GM23248 (cell line): Measurements from ENCODE around the gene TMUB1.

ENCODE experiments used
- EZH2 ChIP-seq: fragments of 200-600 bp; sonication (generic); IDR thresholded peaks from 2 replicates; pipeline ENCODE4 v1.6.1; 2018; ENCODE audit warnings: antibody characterized with exemption, mild to moderate bottlenecking; ENCODE audit not compliant: insufficient read depth, poor library complexity, severe bottlenecking
- EZH2phosphoT487 ChIP-seq: fragments of 200-600 bp; sonication (generic); IDR thresholded peaks from 2 replicates; pipeline ENCODE4 v1.6.1; 2018; ENCODE audit warnings: antibody characterized with exemption, moderate library complexity, mild to moderate bottlenecking, low read depth; ENCODE audit not compliant: insufficient read depth

DNA sequence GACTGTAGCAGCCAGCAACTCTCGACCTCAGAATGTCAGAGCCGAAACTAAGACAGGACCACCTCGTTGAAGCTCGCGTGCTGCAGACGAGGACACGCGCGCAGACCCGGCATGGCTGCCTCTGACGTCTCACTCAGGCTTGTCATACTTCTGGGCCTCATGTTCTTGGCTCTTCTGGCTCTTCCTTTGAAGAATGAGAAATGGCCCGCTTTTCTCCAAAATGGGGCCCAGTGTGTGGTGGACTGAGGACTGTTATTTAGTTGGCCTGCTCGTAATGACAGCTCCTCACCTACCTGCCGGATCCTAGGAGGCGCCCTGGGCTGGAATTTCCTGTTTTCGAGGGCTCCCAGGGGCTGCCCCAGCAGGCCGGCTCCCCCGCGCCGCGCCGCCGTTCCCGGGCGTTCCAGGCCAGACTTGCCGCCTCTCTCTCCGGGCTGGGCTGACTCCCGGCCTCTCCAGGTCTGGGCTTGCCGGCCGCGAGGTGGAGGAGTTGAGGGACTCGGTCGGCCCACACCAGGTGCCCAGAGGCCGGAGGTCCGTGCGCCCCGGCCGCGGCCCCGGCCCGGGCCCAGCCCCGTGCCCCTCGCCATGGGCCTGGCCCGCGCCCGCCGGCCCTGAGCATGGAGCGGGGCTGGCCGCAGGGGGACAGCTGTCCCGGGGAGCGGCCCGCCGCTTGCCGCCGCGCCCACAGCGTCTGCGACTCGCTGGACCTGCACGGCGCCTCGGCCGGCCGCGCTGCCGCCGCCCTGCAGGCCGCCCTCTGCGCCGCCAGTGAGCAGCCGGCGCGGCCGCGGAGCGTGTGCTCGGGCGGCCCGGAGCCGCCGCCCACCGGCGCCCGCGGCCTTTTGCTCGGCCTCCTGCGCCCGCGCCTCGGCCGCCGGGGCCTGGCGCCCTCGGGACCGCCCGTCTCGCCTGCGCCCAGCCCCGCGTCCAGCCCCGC is 31.1 kb upstream of the TMUB1 start:
- TF ChIP-seq EZH2 (no peak), EZH2phosphoT487 (no peak)
